ENCODE results near the gene RAP2C. TPM values are rescaled to one million over a fixed set of nuclear protein-coding genes. Genes with fewer than 3 reads are reported as not detected.
"Not testable (repeated sequence)": the region's sequence is repeated elsewhere in the genome, so short reads cannot be mapped to it uniquely, and the experiment has no call there.

RAP2C gene
- total RNA-seq, 4 donors from 2014 or later = 15.1 to 21.7 (median 15.4) TPM

- Histone ChIP-seq H3K27ac (no peak overlapping the region), H3K4me3 (no peak overlapping the region), H3K4me1 (no peaks in the 10 kb centered on the region), H3K27me3 (no peaks in the 10 kb centered on the region), H3K36me3 (no peaks in the 10 kb centered on the region), H3K9me3 (no peaks in the 10 kb centered on the region)
- TF ChIP-seq POLR2A (IDR thresholded peaks at IDR 0.05) (no peak), POLR2AphosphoS5 (IDR thresholded peaks at IDR 0.05) (no peak), EP300 (IDR thresholded peaks at IDR 0.05) (no peak), CTCF (IDR thresholded peaks at IDR 0.05) (no peak)
- no peak for DNase-seq (ENCODE audit: low spot score in 2 of 2)
- 57% methylated on average over 1 of the region's 1 CpG for whole genome bisulfite sequencing
Measured at GRCh38 chrX:132173647-132174046, 45.6 kb downstream of the RAP2C start.

GRCh38 chrX:132171881-132172280 is 47.4 kb downstream of the RAP2C start:
- no peaks in the 10 kb centered on the region for H3K4me1 ChIP-seq
- H3K4me3 ChIP-seq = no peak overlapping the region
- no peaks in the 10 kb centered on the region for H3K9me3 ChIP-seq
- no peak for DNase-seq (ENCODE audit: low spot score in 2 of 2)
- H3K36me3 ChIP-seq = no peaks in the 10 kb centered on the region
- H3K27ac ChIP-seq = no peak overlapping the region
- no peaks in the 10 kb centered on the region for H3K27me3 ChIP-seq
- TF ChIP-seq CTCF (IDR thresholded peaks at IDR 0.05) = no peak
- no peak for TF ChIP-seq EP300 (IDR thresholded peaks at IDR 0.05)
- TF ChIP-seq POLR2AphosphoS5 (IDR thresholded peaks at IDR 0.05) = no peak
- no peak for TF ChIP-seq POLR2A (IDR thresholded peaks at IDR 0.05)
- 70% methylated on average over 3 of the region's 3 CpGs for WGBS

- 62% methylated on average over 3 of the region's 3 CpGs for WGBS
- no peak overlapping the region for H3K27ac ChIP-seq
Measured at GRCh38 chrX:132171478-132171877, 47.8 kb downstream of the RAP2C start.

GRCh38 chrX:132169554-132169953 is 49.7 kb downstream of the RAP2C start:
- TF ChIP-seq EP300 (IDR thresholded peaks at IDR 0.05) = no peak
- WGBS = 61% methylated on average over 3 of the region's 3 CpGs
- Histone ChIP-seq H3K4me3 (no peak overlapping the region), H3K36me3 (no peaks in the 10 kb centered on the region), H3K27ac (no peak overlapping the region), H3K4me1 (no peaks in the 10 kb centered on the region), H3K9me3 (no peaks in the 10 kb centered on the region), H3K27me3 (no peaks in the 10 kb centered on the region)
- DNase-seq (ENCODE audit: low spot score in 2 of 2) = no peak

More at GRCh38 chrX:132171478-132171877, 47.8 kb downstream of the RAP2C start:
- H3K4me1 ChIP-seq = no peaks in the 10 kb centered on the region
- no peaks in the 10 kb centered on the region for H3K27me3 ChIP-seq
- no peak for TF ChIP-seq EP300 (IDR thresholded peaks at IDR 0.05)
- TF ChIP-seq CTCF (IDR thresholded peaks at IDR 0.05) = no peak
- no peak for TF ChIP-seq POLR2AphosphoS5 (IDR thresholded peaks at IDR 0.05)
- no peak for TF ChIP-seq POLR2A (IDR thresholded peaks at IDR 0.05)
- H3K36me3 ChIP-seq = no peaks in the 10 kb centered on the region
- H3K4me3 ChIP-seq = no peak overlapping the region
- DNase-seq (ENCODE audit: low spot score in 2 of 2) = no peak
- H3K9me3 ChIP-seq = no peaks in the 10 kb centered on the region

- H3K27ac ChIP-seq = no peak overlapping the region
- no peak for TF ChIP-seq POLR2AphosphoS5 (IDR thresholded peaks at IDR 0.05)
- no peak for TF ChIP-seq CTCF (IDR thresholded peaks at IDR 0.05)
- no peak for TF ChIP-seq EP300 (IDR thresholded peaks at IDR 0.05)
- TF ChIP-seq POLR2A (IDR thresholded peaks at IDR 0.05) = no peak
- H3K4me1 ChIP-seq = no peaks in the 10 kb centered on the region
- no peaks in the 10 kb centered on the region for H3K9me3 ChIP-seq
- H3K36me3 ChIP-seq = no peaks in the 10 kb centered on the region
- H3K27me3 ChIP-seq = no peaks in the 10 kb centered on the region
- no peak for DNase-seq (ENCODE audit: low spot score in 2 of 2)
- H3K4me3 ChIP-seq = no peak overlapping the region
Measured at GRCh38 chrX:132165651-132166050, 53.6 kb downstream of the RAP2C start.

GRCh38 chrX:132165005-132165404 is 54.2 kb downstream of the RAP2C start:
- DNase-seq (ENCODE audit: low spot score in 2 of 2) = no peak
- Histone ChIP-seq H3K9me3 (no peaks in the 10 kb centered on the region), H3K4me1 (no peaks in the 10 kb centered on the region), H3K4me3 (no peak overlapping the region), H3K27me3 (no peaks in the 10 kb centered on the region), H3K27ac (no peak overlapping the region), H3K36me3 (no peaks in the 10 kb centered on the region)
- no peak for TF ChIP-seq POLR2AphosphoS5 (IDR thresholded peaks at IDR 0.05)

- H3K27me3 ChIP-seq; H3K4me1 ChIP-seq; DNase-seq (ENCODE audit: low spot score in 2 of 2); H3K4me3 ChIP-seq; H3K27ac ChIP-seq; H3K36me3 ChIP-seq; H3K9me3 ChIP-seq: not testable (repeated sequence)
- 95% methylated on average over 2 of the region's 3 CpGs for WGBS
Measured at GRCh38 chrX:132163094-132163493, 56.2 kb downstream of the RAP2C start.

Measured in suprapubic skin (tissue), 4 donors.